ENCODE results near the gene ZBTB7C. TPM values are rescaled to one million over a fixed set of nuclear protein-coding genes. Genes with fewer than 3 reads are reported as not detected.
A peak's percentile ranks its signal among the peaks of the same experiment; 100 is the strongest.

The ZBTB7C gene
- total RNA-seq, 6 donors from 2014 or later, result 6.1 to 18.1 (median 12.2) TPM

- ATAC-seq (ENCODE audit: low FRiP score in 2 of 2), result no peak
- Histone ChIP-seq H3K27me3 (no peaks in the 10 kb centered on the region), H3K9me3 (no peaks in the 10 kb centered on the region), H3K36me3 (no peaks in the 10 kb centered on the region), H3K27ac (peak overlapping the region in 1 of 4 donors; percentile 19), H3K4me1 (peaks cover 2 to 26% (median 13%) of the 10 kb centered on the region in 4 donors), H3K4me3 (no peak overlapping the region)
- peak in 1 of 2 donors; percentile 35 for DNase-seq
- TF ChIP-seq EP300 (IDR thresholded peaks at IDR 0.05) (no peak), POLR2A (IDR thresholded peaks at IDR 0.05) (no peak), POLR2AphosphoS5 (IDR thresholded peaks at IDR 0.05) (no peak)
- TF ChIP-seq, protein P1, sequence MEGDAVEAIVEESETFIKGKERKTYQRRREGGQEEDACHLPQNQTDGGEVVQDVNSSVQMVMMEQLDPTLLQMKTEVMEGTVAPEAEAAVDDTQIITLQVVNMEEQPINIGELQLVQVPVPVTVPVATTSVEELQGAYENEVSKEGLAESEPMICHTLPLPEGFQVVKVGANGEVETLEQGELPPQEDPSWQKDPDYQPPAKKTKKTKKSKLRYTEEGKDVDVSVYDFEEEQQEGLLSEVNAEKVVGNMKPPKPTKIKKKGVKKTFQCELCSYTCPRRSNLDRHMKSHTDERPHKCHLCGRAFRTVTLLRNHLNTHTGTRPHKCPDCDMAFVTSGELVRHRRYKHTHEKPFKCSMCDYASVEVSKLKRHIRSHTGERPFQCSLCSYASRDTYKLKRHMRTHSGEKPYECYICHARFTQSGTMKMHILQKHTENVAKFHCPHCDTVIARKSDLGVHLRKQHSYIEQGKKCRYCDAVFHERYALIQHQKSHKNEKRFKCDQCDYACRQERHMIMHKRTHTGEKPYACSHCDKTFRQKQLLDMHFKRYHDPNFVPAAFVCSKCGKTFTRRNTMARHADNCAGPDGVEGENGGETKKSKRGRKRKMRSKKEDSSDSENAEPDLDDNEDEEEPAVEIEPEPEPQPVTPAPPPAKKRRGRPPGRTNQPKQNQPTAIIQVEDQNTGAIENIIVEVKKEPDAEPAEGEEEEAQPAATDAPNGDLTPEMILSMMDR (IDR thresholded peaks at IDR 0.05), result no peak
- 59 to 67% methylated on average over 10 of the region's 10 CpGs for WGBS, 2 donors
These were observed 405.5 kb downstream of the ZBTB7C start for GRCh38 chr18:48003426-48004349.

GRCh38 chr18:48002933-48003365, 406.2 kb downstream of the ZBTB7C start:
- Histone ChIP-seq H3K27ac (peak overlapping the region in 2 of 4 donors; percentile 19 to 26), H3K4me1 (peaks cover 2 to 19% (median 8%) of the 10 kb centered on the region in 4 donors), H3K9me3 (no peaks in the 10 kb centered on the region), H3K36me3 (no peaks in the 10 kb centered on the region), H3K4me3 (no peak overlapping the region), H3K27me3 (no peaks in the 10 kb centered on the region)
- TF ChIP-seq POLR2AphosphoS5 (IDR thresholded peaks at IDR 0.05) (no peak), POLR2A (IDR thresholded peaks at IDR 0.05) (no peak), EP300 (IDR thresholded peaks at IDR 0.05) (no peak)
- TF ChIP-seq, protein P1 (IDR thresholded peaks at IDR 0.05), result no peak
- peak; percentile 61 to 62 for DNase-seq
- WGBS, 2 donors, result 35 to 48% methylated on average over 4 to 5 of the region's 5 CpGs
- peak; percentile 40 to 74 for ATAC-seq (ENCODE audit: low FRiP score in 2 of 2)

DNA sequence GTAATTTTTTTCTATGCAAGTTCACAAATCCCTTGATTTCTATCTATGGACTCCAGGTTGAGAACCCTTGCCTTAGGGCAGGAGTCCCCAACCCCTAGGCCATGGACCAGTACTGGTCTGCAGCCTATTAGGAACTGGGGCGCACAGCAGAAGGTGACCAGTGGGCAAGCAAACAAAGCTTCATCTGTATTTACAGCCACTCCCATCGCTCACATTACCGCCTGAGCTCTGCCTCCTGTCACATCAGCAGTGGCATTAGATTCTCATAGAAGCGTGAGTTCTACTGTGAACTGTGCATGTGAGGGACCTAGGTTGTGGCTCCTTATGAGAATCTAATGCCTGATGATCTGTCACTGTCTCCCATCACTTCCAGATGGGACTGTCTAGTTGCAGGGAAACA, 408.5 kb downstream of the ZBTB7C start:
- TF ChIP-seq EP300 (IDR thresholded peaks at IDR 0.05) (no peak), POLR2A (IDR thresholded peaks at IDR 0.05) (no peak), POLR2AphosphoS5 (IDR thresholded peaks at IDR 0.05) (no peak)
- TF ChIP-seq, protein P1 (IDR thresholded peaks at IDR 0.05), result no peak
- WGBS, 2 donors, result 90 to 96% methylated on average over 4 of the region's 4 CpGs

DNA sequence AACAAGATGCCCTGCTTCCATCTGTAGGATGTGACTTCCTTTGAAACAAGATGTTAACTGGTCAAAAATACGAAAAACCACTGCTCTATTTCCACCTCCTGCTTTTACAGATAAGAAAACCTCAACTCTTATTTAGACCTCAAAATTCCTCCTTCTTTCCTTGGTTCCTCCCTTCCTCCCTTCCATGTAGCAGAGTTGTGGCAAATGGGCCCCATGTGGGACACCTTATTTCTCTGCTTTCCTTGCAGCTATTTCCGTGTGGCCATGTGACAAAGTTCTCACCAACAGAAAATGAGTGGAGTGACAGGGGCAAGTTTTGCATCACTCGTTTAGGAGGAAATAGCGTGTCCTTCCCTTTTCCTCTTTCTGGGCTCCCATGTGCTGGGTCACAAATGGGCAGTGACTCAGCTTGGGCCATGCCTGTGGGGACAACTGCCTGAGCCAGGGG, 409.4 kb downstream of the ZBTB7C start:
- peak in 1 of 2 donors; percentile 59 for DNase-seq
- ATAC-seq (ENCODE audit: low FRiP score in 2 of 2), result peak in 1 of 2 donors; percentile 49
- no peaks in the 10 kb centered on the region for H3K27me3 ChIP-seq
- H3K9me3 ChIP-seq, result peaks cover 0 to 11% (median 3%) of the 10 kb centered on the region in 4 donors
- TF ChIP-seq POLR2AphosphoS5 (IDR thresholded peaks at IDR 0.05), result no peak
- TF ChIP-seq, protein P1 (IDR thresholded peaks at IDR 0.05), result no peak
- TF ChIP-seq EP300 (IDR thresholded peaks at IDR 0.05), result no peak
- no peak for TF ChIP-seq POLR2A (IDR thresholded peaks at IDR 0.05)
- WGBS, 2 donors, result 55 to 57% methylated on average over 4 of the region's 4 CpGs
- H3K4me1 ChIP-seq, result peaks cover 2 to 14% (median 4%) of the 10 kb centered on the region in 4 donors
- H3K27ac ChIP-seq, result no peak overlapping the region
- H3K36me3 ChIP-seq, result no peaks in the 10 kb centered on the region
- no peak overlapping the region for H3K4me3 ChIP-seq

More for the DNA sequence above, 408.5 kb downstream of the ZBTB7C start:
- Histone ChIP-seq H3K36me3 (no peaks in the 10 kb centered on the region), H3K9me3 (peaks cover 0 to 11% (median 3%) of the 10 kb centered on the region in 4 donors), H3K4me1 (peaks cover 2 to 14% (median 4%) of the 10 kb centered on the region in 4 donors), H3K27ac (no peak overlapping the region), H3K4me3 (no peak overlapping the region), H3K27me3 (no peaks in the 10 kb centered on the region)
- ATAC-seq (ENCODE audit: low FRiP score in 2 of 2) (no peak), DNase-seq (no peak)
